Liver (tissue), 9 donors: ENCODE data around the gene PALS2. TPM values are rescaled to one million over a fixed set of nuclear protein-coding genes. Genes with fewer than 3 reads are reported as not detected.

Experiments used
- DNase-seq: peaks from one replicate; pipeline ENCODE4 v3.0.0-alpha.2; 2017; ENCODE audit warnings: low spot score
- H3K27ac ChIP-seq, 2 donors: one replicate each; pipeline ENCODE4 v1.7.0; 2013; ENCODE audit warnings: inconsistent platforms in 2 of 2, low read length in 2 of 2, control low read depth in 1 of 2, low read depth in 1 of 2, mild to moderate bottlenecking in 1 of 2
- H3K27me3 ChIP-seq, 4 donors: one replicate each; pipeline versions ENCODE4 v1.6.1 to v1.7.0; 2013; ENCODE audit warnings: low read length in 3 of 4, inconsistent platforms in 1 of 4, mild to moderate bottlenecking in 1 of 4, moderate library complexity in 1 of 4; ENCODE audit not compliant: control insufficient read depth in 4 of 4, insufficient read depth in 4 of 4
- H3K36me3 ChIP-seq, 4 donors: one replicate each; pipeline versions ENCODE4 v1.6.1 to v1.7.0; 2013; ENCODE audit warnings: low read length in 3 of 4, mild to moderate bottlenecking in 3 of 4, low read depth in 1 of 4, moderate library complexity in 1 of 4; ENCODE audit not compliant: control insufficient read depth in 4 of 4, insufficient read depth in 3 of 4
- H3K4me1 ChIP-seq, 4 donors: one replicate each; pipeline versions ENCODE4 v1.6.1 to v1.7.0; 2013; ENCODE audit warnings: low read length in 3 of 4, mild to moderate bottlenecking in 3 of 4, moderate library complexity in 1 of 4; ENCODE audit not compliant: control insufficient read depth in 4 of 4, insufficient read depth in 4 of 4
- H3K4me3 ChIP-seq, 3 donors: one replicate each; pipeline versions ENCODE4 v1.6.1 to v1.7.0; 2013; ENCODE audit warnings: low read length in 3 of 3, control low read depth in 1 of 3, low read depth in 1 of 3, mild to moderate bottlenecking in 1 of 3
- H3K9ac ChIP-seq, 2 donors: one replicate each; pipeline ENCODE4 v1.7.0; 2013; ENCODE audit warnings: low read length in 2 of 2, mild to moderate bottlenecking in 2 of 2, moderate library complexity in 2 of 2, control low read depth in 1 of 2, low read depth in 1 of 2
- H3K9me3 ChIP-seq, 4 donors: one replicate each; pipeline versions ENCODE4 v1.6.1 to v1.7.0; 2013; ENCODE audit warnings: low read length in 3 of 4; ENCODE audit not compliant: control insufficient read depth in 4 of 4
- ATF3 ChIP-seq: IDR thresholded peaks from 2 replicates; pipeline ENCODE4 v1.6.1; 2016; ENCODE audit warnings: antibody characterized with exemption
- EGR1 ChIP-seq, 2 donors: IDR thresholded peaks; 2 replicates each; pipeline ENCODE4 v1.6.1; 2016 to 2018; ENCODE audit warnings: antibody characterized with exemption in 2 of 2, low read depth in 2 of 2
- FOXA1 ChIP-seq: IDR thresholded peaks from 2 replicates; pipeline ENCODE4 v1.6.1; 2016; ENCODE audit warnings: antibody characterized with exemption
- FOXA2 ChIP-seq: IDR thresholded peaks from 2 replicates; pipeline ENCODE4 v1.6.1; 2016; ENCODE audit warnings: antibody characterized with exemption
- GABPA ChIP-seq, 2 donors: IDR thresholded peaks in 1 of 2; conservative IDR thresholded peaks in 1 of 2; 2 replicates each; pipeline ENCODE4 v1.6.1; 2016; ENCODE audit warnings: antibody characterized with exemption in 2 of 2, mild to moderate bottlenecking in 1 of 2, moderate library complexity in 1 of 2
- HNF4A ChIP-seq, 2 donors: conservative IDR thresholded peaks; 2 replicates each; pipeline ENCODE4 v1.6.1; 2016; ENCODE audit warnings: antibody characterized with exemption in 2 of 2, mild to moderate bottlenecking in 2 of 2
- HNF4G ChIP-seq: IDR thresholded peaks from 2 replicates; pipeline ENCODE4 v1.6.1; 2016; ENCODE audit warnings: antibody characterized with exemption
- JUND ChIP-seq, 2 donors: IDR thresholded peaks; 2 replicates each; pipeline ENCODE4 v1.6.1; 2016; ENCODE audit warnings: antibody characterized with exemption in 2 of 2
- NR2F2 ChIP-seq: IDR thresholded peaks from 2 replicates; pipeline ENCODE4 v1.6.1; 2016; ENCODE audit warnings: antibody characterized with exemption
- RAD21 ChIP-seq, 2 donors: IDR thresholded peaks; 2 replicates each; pipeline ENCODE4 v1.6.1; 2016; ENCODE audit warnings: antibody characterized with exemption in 2 of 2, mild to moderate bottlenecking in 2 of 2
- RXRA ChIP-seq, 2 donors: IDR thresholded peaks; 2 replicates each; pipeline ENCODE4 v1.6.1; 2017 to 2018; ENCODE audit warnings: antibody characterized with exemption in 2 of 2, mild to moderate bottlenecking in 1 of 2
- SP1 ChIP-seq: IDR thresholded peaks from 2 replicates; pipeline ENCODE4 v1.6.1; 2018; ENCODE audit warnings: antibody characterized with exemption, mild to moderate bottlenecking
- TAF1 ChIP-seq: conservative IDR thresholded peaks from 2 replicates; pipeline ENCODE4 v1.6.1; 2016; ENCODE audit warnings: antibody characterized with exemption, mild to moderate bottlenecking
- YY1 ChIP-seq: IDR thresholded peaks from 2 replicates; pipeline ENCODE4 v1.6.1; 2016; ENCODE audit warnings: antibody characterized with exemption, mild to moderate bottlenecking
- WGBS: extraction: QIAGEN DNeasy Blood & Tissue Kit; methylation state at CpG from one replicate; pipeline ENCODE4 v1.1.7; 2013; 5-methylcytosine and 5-hydroxymethylcytosine counted together
- polyA plus RNA-seq, 2 donors: library from polyadenylated mRNA; stranded (reverse) in 1 of 2; unstranded in 1 of 2; fragments of 200-250 nt in 1 of 2; fragments of >200 nt in 1 of 2; fragmentation: Nextera tagmentation in 1 of 2; extraction: Ambion mirVana in 1 of 2; gene quantifications; one replicate each; pipeline versions ENCODE4 v1.2.1 to v1.2.3, GENCODE V29; 2013 to 2015
- total RNA-seq, 2 donors: library from RNA; depleted of rRNA; stranded (reverse); fragments of >200 nt; gene quantifications; one replicate each; pipeline ENCODE4 v1.2.3, GENCODE V29; 2014
- TF ChIP-seq, protein P1 (sequence below): IDR thresholded peaks from 2 replicates; pipeline ENCODE4 v1.6.1; 2016; ENCODE audit warnings: antibody characterized with exemption, mild to moderate bottlenecking
- TF ChIP-seq, protein P2 (sequence below): IDR thresholded peaks from 2 replicates; pipeline ENCODE4 v1.6.1; 2016; ENCODE audit warnings: antibody characterized with exemption
- TF ChIP-seq, protein P3 (sequence below): fragments of 150-350 bp; IDR thresholded peaks from 2 replicates; pipeline ENCODE4 v1.5.1; 2017; ENCODE audit warnings: improper control_type of control experiment, low read depth, low read length; ENCODE audit not compliant: missing input control
- TF ChIP-seq, protein P4 (sequence below): IDR thresholded peaks from 2 replicates; pipeline ENCODE4 v1.6.1; 2016; ENCODE audit warnings: antibody characterized with exemption
- donor health status: healthy.
- donor health status: healthy.
- donor health status: healthy.
- donor health status: healthy.
- donor health status: healthy.

PALS2 gene
- total and polyA plus RNA-seq, 4 donors = 6.0 to 10.5 (median 8.9) TPM

DNA sequence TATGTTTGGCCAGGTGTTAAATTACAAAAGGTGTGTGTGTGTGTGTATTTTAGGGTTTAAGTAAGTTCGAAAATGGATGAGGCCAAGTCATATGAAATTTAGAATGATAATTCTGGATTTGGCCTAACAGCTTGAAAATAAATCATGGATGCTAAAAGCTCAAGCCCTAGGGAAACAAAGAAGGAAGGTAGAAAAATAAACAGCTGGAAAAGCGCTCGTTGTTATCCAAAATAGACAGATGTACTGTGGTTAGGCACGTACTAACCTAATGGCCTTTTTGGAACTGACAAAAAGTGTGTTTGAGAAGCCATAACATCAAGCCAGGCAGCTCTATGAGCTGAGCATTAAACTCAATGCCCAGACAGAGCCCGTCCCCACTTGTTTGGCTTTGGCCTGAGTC lies 17.5 kb upstream of the PALS2 start:
- Histone ChIP-seq H3K27me3 (no peaks in the 10 kb centered on the region), H3K9me3 (no peaks in the 10 kb centered on the region), H3K4me3 (no peak overlapping the region), H3K27ac (no peak overlapping the region), H3K4me1 (no peaks in the 10 kb centered on the region), H3K36me3 (no peaks in the 10 kb centered on the region), H3K9ac (no peak overlapping the region)
- TF ChIP-seq JUND (IDR thresholded peaks at IDR 0.05) = no peak
- no peak for TF ChIP-seq YY1
- no peak for TF ChIP-seq TAF1
- TF ChIP-seq GABPA (IDR thresholded peaks at IDR 0.05 in 1 of 2, conservative IDR thresholded peaks at IDR 0.05 in 1 of 2) = no peak
- TF ChIP-seq RXRA (IDR thresholded peaks at IDR 0.05) = no peak
- TF ChIP-seq HNF4A (conservative IDR thresholded peaks at IDR 0.05) = no peak
- no peak for TF ChIP-seq NR2F2
- TF ChIP-seq HNF4G = no peak
- TF ChIP-seq RAD21 (IDR thresholded peaks at IDR 0.05) = no peak
- TF ChIP-seq, protein P1, sequence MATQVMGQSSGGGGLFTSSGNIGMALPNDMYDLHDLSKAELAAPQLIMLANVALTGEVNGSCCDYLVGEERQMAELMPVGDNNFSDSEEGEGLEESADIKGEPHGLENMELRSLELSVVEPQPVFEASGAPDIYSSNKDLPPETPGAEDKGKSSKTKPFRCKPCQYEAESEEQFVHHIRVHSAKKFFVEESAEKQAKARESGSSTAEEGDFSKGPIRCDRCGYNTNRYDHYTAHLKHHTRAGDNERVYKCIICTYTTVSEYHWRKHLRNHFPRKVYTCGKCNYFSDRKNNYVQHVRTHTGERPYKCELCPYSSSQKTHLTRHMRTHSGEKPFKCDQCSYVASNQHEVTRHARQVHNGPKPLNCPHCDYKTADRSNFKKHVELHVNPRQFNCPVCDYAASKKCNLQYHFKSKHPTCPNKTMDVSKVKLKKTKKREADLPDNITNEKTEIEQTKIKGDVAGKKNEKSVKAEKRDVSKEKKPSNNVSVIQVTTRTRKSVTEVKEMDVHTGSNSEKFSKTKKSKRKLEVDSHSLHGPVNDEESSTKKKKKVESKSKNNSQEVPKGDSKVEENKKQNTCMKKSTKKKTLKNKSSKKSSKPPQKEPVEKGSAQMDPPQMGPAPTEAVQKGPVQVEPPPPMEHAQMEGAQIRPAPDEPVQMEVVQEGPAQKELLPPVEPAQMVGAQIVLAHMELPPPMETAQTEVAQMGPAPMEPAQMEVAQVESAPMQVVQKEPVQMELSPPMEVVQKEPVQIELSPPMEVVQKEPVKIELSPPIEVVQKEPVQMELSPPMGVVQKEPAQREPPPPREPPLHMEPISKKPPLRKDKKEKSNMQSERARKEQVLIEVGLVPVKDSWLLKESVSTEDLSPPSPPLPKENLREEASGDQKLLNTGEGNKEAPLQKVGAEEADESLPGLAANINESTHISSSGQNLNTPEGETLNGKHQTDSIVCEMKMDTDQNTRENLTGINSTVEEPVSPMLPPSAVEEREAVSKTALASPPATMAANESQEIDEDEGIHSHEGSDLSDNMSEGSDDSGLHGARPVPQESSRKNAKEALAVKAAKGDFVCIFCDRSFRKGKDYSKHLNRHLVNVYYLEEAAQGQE = no peak
- TF ChIP-seq, protein P2, sequence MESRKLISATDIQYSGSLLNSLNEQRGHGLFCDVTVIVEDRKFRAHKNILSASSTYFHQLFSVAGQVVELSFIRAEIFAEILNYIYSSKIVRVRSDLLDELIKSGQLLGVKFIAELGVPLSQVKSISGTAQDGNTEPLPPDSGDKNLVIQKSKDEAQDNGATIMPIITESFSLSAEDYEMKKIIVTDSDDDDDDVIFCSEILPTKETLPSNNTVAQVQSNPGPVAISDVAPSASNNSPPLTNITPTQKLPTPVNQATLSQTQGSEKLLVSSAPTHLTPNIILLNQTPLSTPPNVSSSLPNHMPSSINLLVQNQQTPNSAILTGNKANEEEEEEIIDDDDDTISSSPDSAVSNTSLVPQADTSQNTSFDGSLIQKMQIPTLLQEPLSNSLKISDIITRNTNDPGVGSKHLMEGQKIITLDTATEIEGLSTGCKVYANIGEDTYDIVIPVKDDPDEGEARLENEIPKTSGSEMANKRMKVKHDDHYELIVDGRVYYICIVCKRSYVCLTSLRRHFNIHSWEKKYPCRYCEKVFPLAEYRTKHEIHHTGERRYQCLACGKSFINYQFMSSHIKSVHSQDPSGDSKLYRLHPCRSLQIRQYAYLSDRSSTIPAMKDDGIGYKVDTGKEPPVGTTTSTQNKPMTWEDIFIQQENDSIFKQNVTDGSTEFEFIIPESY = no peak
- TF ChIP-seq ATF3 = no peak
- TF ChIP-seq FOXA2 = no peak
- TF ChIP-seq, protein P3, sequence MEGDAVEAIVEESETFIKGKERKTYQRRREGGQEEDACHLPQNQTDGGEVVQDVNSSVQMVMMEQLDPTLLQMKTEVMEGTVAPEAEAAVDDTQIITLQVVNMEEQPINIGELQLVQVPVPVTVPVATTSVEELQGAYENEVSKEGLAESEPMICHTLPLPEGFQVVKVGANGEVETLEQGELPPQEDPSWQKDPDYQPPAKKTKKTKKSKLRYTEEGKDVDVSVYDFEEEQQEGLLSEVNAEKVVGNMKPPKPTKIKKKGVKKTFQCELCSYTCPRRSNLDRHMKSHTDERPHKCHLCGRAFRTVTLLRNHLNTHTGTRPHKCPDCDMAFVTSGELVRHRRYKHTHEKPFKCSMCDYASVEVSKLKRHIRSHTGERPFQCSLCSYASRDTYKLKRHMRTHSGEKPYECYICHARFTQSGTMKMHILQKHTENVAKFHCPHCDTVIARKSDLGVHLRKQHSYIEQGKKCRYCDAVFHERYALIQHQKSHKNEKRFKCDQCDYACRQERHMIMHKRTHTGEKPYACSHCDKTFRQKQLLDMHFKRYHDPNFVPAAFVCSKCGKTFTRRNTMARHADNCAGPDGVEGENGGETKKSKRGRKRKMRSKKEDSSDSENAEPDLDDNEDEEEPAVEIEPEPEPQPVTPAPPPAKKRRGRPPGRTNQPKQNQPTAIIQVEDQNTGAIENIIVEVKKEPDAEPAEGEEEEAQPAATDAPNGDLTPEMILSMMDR = no peak
- TF ChIP-seq FOXA1 = no peak
- no peak for TF ChIP-seq EGR1 (IDR thresholded peaks at IDR 0.05; ENCODE audit: low read depth in 2 of 2)
- no peak for TF ChIP-seq SP1
- TF ChIP-seq, protein P4, sequence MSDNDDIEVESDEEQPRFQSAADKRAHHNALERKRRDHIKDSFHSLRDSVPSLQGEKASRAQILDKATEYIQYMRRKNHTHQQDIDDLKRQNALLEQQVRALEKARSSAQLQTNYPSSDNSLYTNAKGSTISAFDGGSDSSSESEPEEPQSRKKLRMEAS = no peak
- no peak for DNase-seq
- whole genome bisulfite sequencing = 93% methylated on average over 5 of the region's 5 CpGs
